HL-60/S4 treated with retinoic acid at 250 ng/mL for 4 days and 3 days (cell line): ENCODE results near the gene LSMEM2.
"Not testable (repeated sequence)": the region's sequence is repeated elsewhere in the genome, so short reads cannot be mapped to it uniquely, and the experiment has no call there.

Experiments used
- in situ Hi-C: fragments of 300-500 bp; cut with MboI; formaldehyde crosslinking; loops from 2 replicates; pipeline ENCODE4 v1.7.0; 2022; ENCODE audit warnings: low sequenced_read_pairs

The LSMEM2 gene

GRCh38 chr3:50278880-50279224 lies at the start of gene LSMEM2:
Gene LSMEM2 (plus strand): TSS chr3:50279087. CDS start chr3:50279114, 27 bp downstream.
- in situ Hi-C loops, result no loop called here

DNA sequence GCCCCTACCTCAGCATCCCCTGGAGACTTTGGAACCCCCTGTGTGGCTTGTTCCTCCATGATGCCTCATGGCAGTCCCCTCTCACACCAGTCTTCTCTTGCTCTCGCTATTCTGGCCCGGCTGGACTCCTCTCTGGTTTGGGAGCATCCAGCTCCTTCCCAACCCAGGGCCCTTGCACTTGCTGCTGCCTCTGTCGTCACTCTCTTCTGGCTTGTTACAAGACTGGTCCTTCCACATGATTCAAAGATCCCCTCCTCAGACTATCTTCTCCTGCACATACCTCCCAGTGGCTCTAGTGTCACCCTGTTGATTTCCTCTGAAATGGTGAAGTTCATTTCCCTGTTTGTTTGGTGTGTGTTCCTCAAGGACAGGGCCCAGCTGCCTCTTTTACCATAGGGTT lies 49.4 kb upstream of the LSMEM2 start:
- in situ Hi-C loops, result no loop called here

- in situ Hi-C loops, result no loop called here
Measured at GRCh38 chr3:50230104-50230793, 48.6 kb upstream of the LSMEM2 start.

- in situ Hi-C loops, result no loop called here
Measured at GRCh38 chr3:50230794-50231125, 48.1 kb upstream of the LSMEM2 start.

GRCh38 chr3:50231581-50231980 lies 47.3 kb upstream of the LSMEM2 start:
- in situ Hi-C loops, result no loop called here

- in situ Hi-C loops, result no loop called here
Measured at GRCh38 chr3:50232303-50232702, 46.6 kb upstream of the LSMEM2 start.

DNA sequence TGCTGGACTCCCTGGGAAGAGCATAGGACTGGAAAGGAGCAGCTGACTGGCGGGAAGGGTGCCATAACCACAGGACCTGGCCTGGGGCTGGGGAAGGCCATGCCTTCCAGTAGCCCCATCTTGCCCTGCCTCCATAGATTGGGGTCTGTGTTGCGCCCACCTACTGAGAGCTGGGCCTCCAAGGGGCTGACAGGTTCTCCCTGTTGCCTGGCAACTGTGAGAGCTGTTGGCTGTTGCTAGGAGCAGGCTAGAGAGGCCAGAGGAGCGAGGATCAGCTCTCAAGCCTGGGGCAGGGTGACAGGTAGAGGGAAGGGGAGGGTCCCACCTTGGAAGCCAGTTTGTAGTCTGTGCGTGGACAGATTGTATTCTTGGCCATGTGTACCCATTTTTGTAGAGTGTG lies 45.7 kb upstream of the LSMEM2 start:
- in situ Hi-C loops, result no loop called here

GRCh38 chr3:50235716-50236483 lies 43.0 kb upstream of the LSMEM2 start, which contains the start of gene GNAI2:
Gene GNAI2 (plus strand): TSS chr3:50236204. CDS start chr3:50236336, 132 bp downstream.
- in situ Hi-C loops, result no loop called here

DNA sequence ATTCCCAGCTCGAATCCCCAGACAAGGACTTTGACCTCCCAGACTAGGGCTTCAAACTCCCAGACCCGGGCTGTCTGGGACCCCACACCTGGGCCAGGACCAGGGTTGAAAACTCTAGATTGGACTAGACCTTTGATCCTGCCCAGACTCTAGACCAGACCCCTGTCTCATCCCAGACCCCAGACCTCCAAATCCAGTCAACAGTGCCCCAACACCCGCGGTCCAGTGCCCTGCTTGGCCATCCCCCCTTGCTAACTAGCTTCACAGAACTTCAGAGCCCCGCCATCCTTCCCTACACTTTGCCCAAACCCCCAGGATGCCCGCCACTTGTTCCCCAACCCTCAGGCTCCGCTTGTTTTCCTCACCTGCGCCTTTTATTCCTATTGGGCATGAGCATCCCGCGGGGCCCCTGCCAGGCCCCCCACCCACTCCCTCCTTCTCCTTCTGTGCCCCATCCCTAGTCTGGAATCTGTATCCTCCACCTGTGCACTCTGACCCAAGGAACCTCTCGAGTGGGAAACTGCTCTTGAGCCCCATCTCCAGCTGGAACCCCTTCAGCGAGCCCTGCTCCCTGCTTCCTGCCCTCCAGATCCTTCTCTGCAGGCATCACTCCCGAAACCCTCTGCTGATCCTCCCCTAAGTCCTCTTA lies 42.3 kb upstream of the LSMEM2 start:
- in situ Hi-C loops, result no loop called here

- in situ Hi-C loops, result no loop called here
Measured at GRCh38 chr3:50237133-50237651, 41.7 kb upstream of the LSMEM2 start.

GRCh38 chr3:50237754-50238548 lies 40.9 kb upstream of the LSMEM2 start:
- in situ Hi-C loops, result no loop called here

DNA sequence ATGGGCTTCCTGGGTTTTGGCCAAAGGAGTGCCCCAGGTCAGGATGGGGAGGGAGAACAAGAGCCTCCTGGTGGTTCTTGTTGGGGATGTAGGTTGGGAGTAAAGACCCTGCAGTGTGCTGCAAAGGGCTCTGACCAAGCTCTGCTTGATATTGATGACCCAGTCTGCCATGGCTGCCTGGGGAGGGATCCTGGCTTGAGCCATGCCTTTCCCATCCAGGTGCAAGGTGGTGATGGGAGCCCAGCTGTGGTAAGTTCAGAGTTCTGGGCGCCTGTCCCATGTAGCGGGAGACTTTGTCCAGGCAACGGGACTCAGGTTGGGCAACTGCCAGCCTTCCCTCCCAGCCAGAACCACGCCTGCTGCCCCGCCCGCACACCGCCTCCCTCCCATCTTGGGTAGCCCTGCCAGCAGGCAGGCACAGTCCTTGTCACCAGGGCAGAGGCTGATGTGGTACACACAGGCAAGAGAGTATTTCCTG lies 40.3 kb upstream of the LSMEM2 start:
- in situ Hi-C loops, result no loop called here

GRCh38 chr3:50239649-50240048 lies 39.2 kb upstream of the LSMEM2 start:
- in situ Hi-C loops, result no loop called here

- in situ Hi-C loops, result no loop called here
Measured at GRCh38 chr3:50241163-50241562, 37.7 kb upstream of the LSMEM2 start.

DNA sequence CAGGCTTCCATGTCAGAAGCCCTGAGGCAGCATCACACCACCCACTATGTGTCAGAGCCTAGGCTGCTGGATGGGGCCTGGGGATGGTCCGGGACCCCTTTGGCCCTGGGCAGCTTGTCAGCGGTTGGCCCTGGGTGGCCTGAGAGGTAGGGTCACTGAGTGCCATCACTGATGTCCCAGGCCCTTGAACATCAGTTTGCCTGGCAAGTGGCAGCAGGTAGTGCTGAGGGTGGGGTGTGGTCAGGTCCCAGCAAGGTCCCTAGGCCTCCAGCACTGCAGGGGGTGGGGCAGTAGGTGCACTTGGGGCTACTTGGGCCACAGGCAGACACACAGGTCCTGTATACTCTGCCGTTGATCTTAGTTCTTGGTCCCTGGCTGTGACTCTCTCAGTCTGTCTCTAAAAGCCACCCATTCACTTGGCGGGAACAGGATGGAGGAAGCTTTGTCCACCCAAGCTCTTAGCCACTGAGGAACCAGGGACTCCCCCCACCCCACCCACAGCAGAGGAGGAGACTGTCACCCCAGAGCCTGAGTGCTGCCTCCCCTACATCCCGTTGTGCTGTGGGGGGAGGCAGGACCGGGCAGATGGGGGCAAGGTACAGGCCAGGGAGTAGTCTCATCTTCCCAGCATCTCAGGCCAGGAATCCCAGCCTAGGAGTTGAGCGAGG lies 37.0 kb upstream of the LSMEM2 start:
- in situ Hi-C loops, result no loop called here

GRCh38 chr3:50242381-50242770 lies 36.5 kb upstream of the LSMEM2 start:
- in situ Hi-C loops, result no loop called here

- in situ Hi-C loops, result no loop called here
Measured at GRCh38 chr3:50242851-50243542, 35.9 kb upstream of the LSMEM2 start.

DNA sequence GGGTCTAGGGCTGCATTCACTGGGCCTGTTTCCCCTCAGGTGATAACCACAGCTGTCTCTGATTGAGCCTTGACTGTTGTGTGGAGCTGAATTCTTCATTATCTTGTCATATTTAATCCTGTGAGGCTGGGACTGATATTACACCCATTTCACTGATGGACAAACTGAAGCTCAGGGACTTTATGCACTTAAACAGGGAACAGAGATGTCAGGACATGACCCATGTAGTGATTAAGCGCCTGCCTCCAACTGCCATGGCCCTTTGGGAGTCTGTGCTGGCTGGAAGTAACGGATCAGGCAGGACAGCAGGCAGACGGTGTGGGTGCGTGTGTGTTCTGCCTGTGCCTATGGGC lies 35.4 kb upstream of the LSMEM2 start:
- in situ Hi-C loops, result no loop called here

GRCh38 chr3:50244813-50245212 lies 34.1 kb upstream of the LSMEM2 start:
- in situ Hi-C loops, result not testable (repeated sequence)

- in situ Hi-C loops, result no loop called here
Measured at GRCh38 chr3:50245251-50245745, 33.6 kb upstream of the LSMEM2 start.
